CMK (cell line): ENCODE measurements around the gene FHIT.
"Not testable (repeated sequence)": the region's sequence is repeated elsewhere in the genome, so short reads cannot be mapped to it uniquely, and the experiment has no call there.

Experiments used
- DNase-seq: peaks from one replicate; pipeline ENCODE4 v3.0.0-alpha.2; 2010; ENCODE audit warnings: low read depth

Gene FHIT

DNA sequence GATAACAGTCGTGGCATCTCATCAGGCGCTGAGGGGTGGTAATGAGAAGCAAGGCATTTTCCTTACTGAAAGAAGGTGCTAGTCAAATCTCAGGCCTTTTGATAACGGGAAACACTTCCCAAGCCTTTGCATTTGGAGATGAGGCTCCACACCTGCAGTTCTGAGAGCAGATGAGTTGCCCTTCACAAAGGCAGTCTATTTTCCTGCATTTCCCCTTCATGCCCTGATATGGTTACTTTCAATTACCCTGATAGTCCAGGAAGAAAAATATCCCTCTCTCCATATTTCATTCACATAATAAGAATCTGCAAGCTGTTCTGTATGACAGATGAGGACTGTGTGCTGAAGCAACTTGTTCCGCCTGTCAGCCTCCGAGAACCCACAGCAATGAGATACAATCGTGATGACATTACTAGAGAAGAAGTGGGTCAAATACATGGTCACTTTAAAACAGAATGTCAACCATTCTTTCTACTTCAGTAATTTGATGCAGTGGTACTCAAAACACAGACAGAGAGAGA, 25.0 kb downstream of the FHIT start:
- DNase-seq: no peak

DNA sequence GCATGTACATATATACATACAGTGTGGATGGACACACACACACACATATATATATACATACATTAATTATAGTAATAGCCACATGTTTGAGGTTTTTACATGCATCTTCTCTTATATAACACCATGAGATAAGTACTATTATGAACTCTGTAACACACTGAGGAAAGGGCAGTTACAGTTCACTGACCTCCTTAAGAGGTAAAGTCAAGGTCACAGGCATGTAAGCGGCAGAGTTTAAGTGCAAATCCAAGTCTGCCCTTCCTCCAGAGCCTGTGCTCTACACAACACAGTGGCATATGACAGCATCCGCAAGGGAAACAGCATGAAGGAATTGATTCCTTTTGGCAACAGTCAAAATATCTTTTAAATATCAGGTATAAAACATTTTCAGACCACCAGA, 26.4 kb downstream of the FHIT start:
- no peak for DNase-seq

DNA sequence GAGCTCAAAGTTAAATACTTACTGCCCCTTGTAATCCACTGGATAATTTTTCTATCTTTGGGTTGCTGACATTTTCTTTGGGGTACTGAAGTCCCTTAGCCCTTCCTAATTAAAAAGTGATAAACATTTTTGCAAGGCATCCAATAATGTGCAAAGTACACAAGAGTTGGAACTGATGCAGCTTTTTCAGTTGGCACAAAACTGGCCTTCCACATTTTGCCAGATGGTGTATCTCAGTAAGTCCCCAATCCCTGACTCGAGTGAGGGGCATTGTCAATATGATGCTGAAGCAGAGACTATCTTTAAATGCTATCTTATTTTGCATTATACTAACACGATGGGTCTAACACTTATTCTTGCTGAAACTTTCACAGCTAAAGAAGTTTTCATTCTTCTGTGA, 27.8 kb downstream of the FHIT start:
- DNase-seq: no peak

DNA sequence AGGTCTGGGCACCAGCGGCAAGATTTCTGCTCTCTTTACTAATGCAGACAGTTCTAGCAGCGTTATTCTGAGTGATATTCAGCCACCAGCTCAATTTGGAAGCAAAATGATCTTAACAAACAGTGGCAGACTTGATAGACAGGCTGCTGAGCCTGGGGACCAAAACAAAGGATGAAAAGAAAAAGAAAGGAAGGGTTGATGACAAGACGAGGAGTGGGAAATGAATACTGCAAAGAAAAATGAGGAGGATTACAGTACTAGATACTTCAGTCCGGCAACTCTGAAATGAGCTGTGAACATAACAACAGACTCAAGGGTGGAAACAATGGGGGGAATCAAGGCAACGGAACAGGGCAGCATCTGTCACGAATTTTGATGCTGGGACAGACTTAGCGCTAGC, 28.8 kb downstream of the FHIT start:
- no peak for DNase-seq

DNA sequence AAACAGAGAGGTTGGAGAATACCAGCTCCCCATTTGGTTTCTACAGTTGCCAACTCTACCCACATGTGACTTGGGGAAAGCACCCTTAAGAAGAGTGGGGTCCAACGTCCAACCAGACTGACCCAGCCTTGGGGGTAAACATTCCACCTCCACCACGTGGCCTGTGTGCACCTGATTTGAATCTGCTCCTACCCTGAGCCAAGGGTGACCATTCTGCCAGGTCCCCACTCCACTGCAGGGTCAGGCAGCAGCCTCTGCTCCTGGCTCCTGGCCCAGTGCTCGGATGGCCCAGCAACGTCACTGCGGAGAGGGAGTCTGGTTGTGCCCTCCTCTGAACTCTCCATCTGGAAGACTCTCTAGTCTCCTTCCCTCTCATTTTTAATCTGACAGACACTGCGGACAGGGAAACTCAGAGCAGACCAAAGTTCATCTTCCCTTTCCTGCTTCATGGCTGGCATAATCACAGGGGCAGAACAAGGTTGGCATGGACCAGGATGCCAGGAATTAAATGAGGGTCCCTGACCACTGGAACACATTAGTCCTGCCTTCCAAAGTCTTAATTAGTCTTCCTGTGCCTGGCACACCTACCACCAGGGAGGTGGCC, 29.4 kb downstream of the FHIT start:
- no peak for DNase-seq

DNA sequence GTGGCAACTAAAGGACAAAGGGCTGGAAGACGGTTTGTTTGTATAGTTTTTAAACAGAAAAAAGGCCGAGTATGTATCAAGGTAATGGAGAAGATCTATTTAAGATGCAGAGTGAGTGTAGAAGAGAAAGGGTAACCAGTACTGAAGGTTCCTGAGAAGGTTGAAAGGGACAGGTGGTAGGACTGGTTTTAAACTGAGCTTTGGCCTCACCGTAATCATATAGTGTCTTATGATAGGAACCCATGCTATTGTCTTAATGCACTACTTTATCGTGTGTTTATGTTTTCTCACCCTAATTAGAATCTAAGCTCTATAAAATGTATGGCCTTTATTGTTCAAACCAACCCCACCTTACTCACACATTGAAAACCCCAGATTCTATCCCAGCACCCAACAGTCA, 32.7 kb downstream of the FHIT start:
- DNase-seq: no peak

DNA sequence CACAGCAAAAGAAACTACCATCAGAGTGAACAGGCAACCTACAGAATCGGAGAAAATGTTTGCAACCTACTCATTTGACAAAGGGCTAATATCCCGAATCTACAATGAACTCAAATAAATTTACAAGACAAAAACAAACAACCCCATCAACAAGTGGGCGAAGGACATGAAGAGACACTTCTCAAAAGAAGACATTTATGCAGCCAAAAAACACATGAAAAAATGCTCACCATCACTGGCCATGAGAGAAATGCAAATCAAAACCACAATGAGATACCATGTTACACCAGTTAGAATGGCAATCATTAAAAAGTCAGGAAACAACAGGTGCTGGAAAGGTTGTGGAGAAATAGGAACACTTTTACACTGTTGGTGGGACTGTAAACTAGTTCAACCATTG, 35.1 kb downstream of the FHIT start:
- not testable (repeated sequence) for DNase-seq

DNA sequence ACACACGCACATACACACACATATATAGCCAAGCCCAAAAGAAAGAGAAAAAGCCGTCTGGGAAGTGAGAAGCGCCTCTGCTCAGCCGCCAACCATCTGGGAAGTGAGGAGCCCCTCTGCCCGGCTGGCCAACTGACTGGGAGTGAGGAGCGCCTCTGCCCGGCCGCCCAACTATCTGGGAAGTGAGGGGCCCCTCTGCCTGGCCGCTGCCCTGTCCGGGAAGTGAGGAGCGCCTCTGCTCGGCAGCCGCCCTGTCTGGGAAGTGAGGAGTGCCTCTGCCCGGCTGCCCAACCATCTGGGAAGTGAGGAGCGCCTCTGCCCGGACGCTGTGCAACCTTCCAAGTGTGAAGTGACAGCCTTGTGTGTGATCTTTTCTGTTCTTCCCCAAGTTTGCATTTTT, 49.2 kb downstream of the FHIT start:
- DNase-seq: no peak

DNA sequence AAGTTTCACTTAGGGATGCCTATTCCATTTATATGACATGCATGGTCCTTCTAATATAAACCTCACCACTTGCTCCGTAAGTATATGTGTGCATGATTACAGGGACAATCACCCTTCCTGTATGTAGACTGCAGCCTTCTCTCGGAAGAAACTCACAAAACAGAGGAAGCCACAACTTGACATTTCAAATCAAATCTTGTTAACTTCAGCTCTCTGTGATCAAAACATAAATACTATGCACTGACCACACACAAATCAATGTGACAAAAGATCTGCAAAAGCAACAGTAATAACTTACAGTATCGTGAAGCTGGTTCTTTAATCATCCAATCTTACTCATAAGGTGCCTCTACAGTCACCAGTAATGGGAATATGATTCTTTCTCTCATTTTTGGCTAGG, 50.2 kb downstream of the FHIT start:
- no peak for DNase-seq

DNA sequence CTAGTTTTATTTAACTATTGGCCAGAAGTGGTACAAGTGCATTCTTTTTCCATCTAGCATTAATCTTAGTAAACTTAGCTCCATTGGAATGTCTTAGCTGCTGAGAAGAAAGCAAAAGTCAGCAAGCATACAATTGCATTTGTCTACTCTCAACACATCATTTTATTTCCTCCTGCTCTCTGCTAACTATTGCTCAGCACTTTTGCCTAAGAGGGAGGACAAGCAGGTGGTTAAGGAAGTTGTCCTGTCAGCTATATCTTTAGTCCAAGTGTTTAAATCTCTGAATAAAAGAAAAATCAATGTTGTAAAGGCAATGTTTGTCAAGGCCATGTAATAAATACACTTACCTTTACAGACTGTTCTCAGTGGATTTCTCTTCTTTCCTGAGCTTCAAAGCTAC, 51.0 kb downstream of the FHIT start:
- no peak for DNase-seq

DNA sequence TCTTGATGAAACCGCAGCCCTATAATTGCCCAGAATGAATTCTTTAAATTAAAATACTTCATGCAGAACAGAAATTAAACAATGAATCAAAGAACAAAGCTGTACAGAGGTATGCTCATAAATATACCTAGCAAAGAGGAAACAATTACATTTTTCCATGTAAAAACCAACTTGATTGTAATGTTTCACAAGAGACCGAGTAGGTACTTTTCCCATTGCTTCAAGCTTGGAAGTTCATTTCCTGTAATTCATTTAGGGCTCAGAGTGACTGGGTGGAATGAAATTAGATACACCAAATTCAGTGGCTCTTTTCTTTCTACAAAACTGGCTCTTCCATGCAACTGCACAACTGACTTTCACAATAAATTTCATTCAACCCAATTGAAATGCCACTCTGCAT, 51.4 kb downstream of the FHIT start:
- no peak for DNase-seq

DNA sequence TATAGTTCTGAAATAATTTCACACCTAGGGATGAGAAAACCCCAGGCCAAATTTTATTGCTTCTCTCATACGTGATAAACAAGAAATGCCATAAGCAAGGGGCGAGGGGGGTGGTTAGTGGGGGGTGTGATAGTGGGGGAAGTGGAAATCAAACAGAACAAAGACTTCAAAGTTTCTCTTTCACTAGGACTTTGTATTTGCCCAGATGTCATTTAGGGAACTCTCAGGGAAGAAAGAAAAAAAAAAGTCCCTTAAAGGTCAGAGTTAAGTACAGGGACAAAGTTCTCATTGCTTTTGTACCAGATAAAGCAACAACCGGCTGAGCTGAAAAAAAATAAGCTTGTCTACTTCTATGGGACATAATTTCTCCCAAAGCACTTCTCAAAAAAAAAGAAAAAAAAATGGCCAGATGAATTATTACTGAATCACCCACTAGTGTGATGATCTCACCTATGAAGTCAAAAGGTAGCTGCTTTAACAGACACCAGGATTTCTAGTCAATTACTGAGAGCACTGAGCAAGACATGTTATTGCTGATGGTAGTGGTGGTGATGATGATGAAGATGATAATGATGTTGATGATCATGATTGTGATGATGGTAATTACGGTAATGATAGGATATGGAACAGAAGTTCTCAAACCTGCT, 56.2 kb downstream of the FHIT start:
- DNase-seq: no peak

DNA sequence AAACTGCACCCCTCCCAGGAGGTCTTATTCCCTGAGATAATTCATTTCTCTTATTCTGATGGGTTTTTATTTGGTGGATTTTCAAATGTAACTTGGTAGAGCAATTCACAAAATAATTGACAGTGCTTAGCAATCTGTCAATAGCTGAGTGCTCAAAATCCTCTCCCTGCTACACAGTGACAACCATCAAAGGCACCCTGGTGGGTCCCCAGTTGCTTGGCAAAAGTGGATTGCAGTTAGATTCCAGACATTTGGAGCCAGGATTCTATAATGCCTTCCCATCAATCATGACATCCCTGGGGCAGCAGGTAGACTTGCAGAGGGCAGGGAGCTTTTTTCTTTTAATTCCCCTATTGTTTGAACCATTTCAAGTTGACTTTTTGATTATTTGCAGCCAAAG, 59.0 kb downstream of the FHIT start:
- no peak for DNase-seq

DNA sequence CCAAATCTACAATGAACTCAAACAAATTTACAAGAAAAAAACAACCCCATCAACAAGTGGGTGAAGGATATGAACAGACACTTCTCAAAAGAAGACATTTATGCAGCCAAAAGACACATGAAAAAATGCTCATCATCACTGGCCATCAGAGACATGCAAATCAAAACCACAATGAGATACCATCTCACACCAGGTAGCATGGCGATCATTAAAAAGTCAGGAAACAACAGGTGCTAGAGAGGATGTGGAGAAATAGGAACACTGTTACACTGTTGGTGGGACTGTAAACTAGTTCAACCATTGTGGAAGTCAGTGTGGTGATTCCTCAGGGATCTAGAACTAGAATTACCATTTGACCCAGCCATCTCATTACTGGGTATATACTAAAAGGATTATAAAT, 61.0 kb downstream of the FHIT start:
- DNase-seq: not testable (repeated sequence)

DNA sequence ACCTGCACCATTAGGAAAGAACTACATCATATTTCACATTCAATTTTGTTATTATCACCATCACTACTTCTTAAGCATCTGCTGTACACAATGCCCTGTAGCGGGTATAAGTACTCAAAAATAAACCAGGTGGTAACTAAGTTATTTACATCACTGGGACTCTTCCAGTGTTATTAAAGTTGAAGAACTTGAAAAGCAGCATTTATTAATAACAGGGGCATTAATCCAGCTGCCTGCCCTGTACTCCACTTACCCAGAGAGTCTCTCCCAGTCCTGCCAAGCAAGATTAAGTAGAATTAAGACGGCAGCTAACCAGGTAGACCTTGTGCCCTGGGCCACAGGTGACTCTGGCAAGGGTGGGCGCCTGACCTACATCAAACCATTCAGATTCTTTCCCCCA, 65.2 kb downstream of the FHIT start:
- no peak for DNase-seq

DNA sequence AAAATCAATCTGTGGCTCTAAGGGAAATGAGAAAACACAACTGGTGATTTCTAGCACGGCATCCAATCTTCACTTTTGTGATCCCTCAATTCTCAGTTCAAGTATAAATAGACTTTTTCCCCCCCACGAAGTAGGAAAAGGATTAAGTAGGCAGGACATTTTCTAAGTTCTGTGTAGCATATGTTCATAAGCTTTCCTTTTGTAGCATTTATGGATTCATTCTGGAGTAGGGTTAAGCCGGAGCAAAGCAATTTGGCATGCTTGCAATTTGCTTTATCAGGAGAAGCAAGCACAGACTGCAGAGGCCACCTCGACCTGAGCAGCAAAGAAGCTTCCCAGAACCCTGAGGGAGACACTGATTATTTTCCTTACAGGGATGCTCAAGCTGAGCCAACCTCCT, 66.3 kb downstream of the FHIT start:
- DNase-seq: no peak

DNA sequence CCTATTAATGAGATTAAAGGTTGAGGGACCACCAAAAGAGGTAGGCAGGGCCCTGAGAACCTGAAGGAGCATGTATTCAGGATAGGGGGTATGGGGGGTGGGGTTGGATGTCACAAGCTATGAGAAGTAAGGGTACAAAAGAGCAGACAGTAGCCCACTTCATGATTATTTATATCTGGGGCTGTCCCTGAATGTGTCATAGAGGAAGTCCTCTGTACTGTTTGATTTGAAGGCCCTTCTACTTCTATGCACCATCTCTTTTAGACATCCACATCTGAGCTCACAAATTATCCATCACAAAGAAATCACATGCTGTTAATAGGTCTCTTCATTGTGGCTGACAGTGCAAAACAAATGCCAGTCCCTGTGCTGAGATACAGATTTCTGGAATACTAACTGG, 68.6 kb downstream of the FHIT start:
- no peak for DNase-seq

DNA sequence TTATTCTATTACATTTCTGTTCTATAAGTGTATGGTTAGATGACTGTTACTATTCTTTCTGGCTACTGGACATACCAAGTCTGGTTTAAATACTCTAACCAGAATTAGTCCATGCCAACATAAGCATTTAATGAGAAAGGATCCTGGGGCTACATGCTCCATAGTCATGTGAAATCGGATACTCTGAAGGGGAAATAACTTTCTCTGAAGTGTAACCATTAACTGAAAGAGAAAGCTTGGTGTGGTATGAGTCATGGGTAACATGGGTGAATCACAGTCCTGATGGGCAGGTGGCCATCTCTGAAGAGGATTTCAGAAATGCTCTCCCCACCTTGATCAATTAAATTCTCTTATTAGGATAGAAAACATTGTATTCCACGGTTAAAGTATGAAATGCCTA, 69.4 kb downstream of the FHIT start:
- no peak for DNase-seq

DNA sequence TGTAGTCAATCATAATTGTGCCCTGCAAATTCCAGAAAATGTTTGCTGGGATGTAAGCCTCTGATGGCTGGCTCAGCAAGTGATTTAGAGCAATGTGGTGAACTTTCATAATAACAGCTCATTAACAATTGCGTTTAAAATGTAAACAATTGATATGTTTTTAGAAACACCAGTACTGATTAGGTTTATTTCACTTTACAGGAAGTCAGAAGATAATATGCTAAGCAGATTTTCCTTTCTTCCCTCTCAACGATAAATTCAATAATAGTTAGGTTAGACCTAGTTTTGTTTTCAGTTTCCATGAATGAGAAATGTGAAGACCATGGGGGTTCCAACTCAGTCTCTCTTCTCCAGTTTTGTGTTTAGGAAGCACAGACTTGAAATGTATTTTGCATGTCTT, 71.0 kb downstream of the FHIT start:
- DNase-seq: no peak

DNA sequence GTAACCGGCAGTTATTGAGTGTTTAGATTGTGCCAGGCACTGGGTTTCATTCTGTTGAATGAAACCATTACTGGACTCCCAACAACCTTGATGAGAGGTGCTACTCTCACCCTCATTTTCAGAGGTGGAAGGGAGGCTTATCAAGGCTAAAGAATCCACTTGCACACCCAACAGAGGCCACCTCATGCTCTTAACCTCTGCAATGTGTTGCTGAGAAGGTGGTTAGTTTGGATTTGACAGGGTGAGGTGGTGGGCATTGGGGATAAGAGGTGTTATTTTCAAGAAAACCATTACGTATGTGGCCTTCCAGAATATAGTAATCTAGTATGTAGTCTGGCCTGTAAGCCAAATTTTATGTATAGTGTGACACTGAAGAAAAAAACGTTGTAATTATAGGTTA, 73.1 kb downstream of the FHIT start:
- DNase-seq: no peak

DNA sequence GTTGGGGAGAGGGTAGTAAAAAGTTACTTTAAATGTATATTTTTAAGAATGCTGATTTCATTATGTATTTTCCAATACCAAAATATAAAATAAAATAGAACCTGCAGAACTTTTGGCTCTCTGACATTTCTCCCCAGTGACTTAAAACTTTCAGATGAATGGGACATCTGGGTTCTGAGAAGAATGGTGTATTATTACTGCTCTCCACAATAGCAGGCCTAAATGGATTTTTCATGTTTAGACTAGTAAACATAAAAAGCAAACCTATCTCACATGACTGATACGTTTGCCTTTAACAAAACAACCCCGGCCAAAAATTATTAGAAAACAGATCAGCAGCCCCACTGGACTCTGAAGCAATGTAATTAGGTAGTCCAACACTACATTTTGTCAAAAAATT, 73.8 kb downstream of the FHIT start:
- no peak for DNase-seq

DNA sequence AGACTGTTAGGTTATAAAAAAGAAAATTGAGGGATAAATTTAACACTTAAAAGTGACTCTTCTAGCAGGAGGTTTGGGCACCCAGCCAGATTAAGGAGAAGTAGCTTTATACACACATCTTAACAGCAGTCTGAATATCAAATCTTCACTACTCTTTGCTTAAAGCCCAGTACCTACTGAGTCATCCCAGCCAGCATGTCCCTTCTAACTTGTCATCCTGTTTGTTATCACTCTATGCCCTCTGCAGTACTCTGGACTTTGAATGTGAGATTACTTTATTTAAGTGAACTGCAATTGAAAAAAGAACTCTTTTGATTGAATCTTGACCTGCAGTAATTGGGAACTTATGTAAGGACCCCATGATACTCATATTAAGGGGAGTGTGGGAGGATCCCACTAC, 77.6 kb downstream of the FHIT start:
- no peak for DNase-seq

DNA sequence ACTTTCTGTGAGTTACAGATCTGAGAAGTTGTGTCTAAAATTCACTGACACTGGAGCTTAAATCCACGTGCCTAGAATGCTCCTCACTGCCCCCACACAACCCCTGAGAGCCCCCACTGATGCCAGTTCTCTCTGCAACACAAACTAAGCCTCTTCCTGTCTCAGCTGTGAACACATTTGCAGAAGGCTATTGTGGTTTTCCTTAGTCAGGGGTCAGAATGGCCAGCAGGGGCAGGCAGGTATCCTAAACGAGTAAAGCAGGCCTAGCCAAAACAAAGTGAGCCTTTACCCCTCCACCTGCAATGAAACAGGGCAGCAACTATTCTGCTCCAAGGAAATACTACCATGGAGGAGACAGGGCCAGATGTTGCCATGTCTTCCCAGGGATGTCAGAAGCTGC, 78.6 kb downstream of the FHIT start:
- DNase-seq: no peak

DNA sequence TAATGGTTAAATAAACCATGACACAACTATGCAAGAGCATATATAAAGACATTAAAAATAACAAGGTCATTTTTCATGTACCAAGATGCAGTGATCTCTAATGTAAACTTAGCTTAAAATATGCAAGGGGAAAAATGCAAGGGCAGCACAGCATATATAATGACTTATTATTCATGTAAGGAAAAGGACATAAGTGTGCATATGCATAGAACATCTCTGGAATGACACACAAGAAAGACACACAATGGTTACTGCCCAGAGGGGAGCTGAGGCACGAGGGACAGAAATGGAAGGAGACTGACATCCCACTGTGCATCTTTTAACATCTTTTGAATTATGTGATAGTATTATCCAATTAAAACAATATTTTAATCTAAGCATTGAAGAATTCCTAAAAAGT, 79.0 kb downstream of the FHIT start:
- DNase-seq: no peak
